8988T (cell line): ENCODE measurements around the gene FABP1.

ENCODE experiments used
- DNase-seq: peaks from one replicate; pipeline ENCODE4 v3.0.0; 2011

FABP1 gene

DNA sequence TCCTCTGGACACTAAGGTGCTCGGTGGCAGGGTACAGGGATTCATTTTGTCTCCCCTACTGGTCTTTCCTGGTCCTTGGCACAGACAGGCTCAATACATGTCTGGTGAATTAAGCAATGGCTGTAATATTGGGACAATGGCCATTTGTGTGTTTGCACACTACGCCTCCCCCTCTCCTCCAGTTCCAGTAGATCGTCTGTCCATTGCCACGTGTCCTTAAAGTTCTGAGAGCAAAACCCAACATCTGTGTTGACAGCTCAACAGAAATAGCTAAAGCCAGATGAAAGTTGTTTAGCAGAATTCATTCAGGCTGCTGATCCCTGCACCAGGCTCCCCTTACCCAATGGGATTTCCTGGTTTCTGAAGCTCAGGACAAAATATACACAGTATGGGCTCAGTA is 9.0 kb upstream of the FABP1 start:
- DNase-seq: no peak

DNA sequence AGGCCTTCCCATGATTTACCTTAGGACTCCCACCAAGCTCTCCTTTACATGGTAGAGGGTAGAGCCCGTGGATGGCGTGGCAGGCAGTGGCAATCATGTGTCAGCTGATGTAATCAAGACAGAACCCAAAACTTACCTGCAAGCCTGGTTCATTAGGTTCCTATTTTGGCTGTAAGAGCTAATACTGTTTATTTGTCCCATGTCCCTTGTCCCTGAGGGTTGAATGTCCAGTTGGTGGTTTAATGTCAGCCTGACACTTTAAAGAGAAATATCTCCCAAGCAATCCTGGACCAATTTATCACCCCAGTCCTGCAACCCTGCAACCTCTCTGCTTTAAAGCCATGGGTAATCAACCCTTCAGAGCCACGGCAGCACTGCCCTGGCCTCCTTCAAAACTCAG is 6.0 kb upstream of the FABP1 start:
- DNase-seq: no peak

DNA sequence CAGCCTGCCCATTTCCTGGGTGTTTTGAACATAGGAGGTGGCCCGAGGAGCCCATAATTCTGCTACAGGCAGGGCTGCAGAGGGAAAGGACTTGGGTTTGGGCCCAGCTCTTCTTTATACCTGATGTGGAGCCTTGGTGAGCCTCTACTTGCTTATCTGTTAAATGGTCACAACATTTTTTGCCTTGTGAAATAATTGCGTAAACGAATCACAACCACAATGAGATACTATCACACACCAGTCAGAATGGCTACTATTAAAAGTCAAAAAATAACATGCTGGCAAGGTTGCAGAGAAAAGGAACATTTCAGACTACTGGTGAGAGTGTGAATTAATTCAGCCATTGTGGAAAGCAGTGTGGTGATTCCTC is 4.1 kb upstream of the FABP1 start:
- DNase-seq: no peak

DNA sequence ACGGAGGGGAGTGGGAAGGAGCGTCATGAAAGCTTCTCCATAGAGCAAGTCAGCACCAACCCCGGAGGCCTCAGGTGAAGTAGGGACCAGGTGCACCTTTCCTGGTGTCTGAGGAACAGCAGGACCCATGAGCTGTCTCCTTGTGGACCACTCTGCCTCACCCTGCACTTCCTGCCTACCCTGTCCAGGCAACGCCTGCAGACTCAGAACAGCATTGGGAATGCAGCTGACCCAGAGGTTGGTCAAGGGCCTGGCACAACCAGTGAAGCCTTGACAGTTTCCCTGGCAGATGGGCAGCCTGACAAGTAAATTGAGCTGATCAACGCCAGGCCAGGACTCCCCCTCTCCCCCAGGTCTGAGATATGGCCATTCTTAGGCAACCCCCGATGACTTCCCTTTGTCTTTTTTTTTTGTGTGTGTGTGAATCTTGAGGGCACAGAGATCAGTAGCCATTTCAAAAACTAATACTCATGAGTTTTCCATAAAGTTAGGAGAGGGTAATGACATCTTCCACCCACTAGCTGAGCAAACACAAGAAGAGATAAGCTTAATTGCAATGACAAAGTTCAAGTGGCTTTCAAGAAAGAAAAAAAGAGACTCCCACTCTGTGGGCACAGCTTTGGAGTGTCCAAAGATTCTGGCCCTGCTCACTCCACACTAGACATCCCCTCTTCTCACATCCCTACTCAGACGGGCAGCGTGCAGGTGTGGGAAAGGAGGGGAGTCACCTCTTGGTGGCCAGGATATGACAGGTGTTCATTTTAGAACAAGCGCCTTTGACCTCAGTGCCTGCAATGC is 3.5 kb upstream of the FABP1 start:
- no peak for DNase-seq

DNA sequence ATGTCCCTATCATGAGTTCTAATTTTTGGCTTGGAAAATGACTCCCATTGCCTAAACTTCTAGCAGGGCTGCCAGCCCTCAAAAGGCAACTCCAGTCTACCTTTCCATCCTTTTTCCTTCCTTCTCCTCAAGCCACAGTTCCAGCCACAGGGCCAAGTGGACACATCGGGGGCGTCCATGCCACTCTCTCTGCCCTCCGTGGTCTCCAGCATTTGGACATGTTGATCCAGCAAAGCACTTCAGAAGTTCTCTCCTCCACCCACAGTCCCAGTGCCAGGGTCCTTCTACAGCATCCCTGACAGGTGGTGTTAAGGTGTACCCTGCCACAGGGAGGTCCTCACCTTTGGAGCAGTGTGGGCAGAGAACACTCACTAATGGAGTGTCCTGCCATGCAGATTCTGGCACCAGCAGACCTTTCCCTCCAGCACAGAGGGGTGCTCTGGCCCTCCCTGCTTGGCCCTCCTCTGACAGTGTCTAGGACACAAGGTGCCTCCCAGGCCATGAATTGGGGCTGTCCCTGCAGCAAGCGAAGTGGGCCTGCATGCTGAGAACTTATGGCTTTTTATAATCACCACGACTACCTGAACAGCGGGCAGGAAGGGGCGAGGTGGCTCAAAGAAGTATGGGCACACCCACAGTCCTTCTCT is 1.6 kb upstream of the FABP1 start:
- no peak for DNase-seq

DNA sequence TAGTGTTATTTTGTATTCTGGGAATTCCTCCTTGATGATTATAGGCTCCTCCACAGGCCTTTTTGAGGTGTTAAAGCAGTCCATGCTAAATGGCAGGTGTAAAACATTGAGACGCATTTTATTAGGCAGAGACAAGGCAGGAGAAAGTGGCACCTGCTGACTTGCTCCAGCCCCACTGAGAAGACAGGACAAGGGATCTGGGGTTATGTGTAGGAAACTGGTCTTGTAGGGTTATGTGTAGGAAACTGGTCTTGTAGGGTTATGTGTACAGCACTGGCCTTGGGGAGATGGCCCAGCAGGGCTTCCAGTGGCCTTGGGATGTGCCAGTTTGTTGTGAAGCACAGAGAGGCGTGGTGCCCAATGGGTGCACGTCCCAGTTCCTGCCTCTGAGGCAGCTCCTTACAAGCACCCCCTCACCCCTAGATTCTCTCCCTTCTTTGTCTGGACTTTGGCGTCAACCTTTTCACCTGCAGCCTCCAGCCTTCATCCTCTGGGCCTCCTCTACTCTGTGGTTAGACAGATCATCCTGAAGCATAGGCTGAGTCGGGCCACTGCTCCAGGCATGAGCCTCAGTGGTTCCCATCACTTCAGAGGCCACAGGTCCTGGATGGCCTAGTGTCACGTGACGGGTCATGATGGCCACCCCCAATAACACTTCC is 921 bp upstream of the FABP1 start:
- DNase-seq: no peak

DNA sequence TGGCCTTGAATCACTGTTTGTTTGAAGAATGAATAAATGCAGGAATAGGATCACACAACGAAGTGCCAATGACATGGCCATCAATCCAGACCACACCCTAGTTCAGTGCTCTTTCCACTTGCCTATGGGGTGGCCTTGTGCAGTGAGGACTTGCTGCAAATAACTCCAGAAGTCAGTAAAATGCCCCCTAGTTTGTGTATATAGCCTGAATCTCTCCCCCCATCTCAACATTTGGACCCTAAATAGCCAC is 299 bp downstream of the FABP1 start:
- DNase-seq: no peak

DNA sequence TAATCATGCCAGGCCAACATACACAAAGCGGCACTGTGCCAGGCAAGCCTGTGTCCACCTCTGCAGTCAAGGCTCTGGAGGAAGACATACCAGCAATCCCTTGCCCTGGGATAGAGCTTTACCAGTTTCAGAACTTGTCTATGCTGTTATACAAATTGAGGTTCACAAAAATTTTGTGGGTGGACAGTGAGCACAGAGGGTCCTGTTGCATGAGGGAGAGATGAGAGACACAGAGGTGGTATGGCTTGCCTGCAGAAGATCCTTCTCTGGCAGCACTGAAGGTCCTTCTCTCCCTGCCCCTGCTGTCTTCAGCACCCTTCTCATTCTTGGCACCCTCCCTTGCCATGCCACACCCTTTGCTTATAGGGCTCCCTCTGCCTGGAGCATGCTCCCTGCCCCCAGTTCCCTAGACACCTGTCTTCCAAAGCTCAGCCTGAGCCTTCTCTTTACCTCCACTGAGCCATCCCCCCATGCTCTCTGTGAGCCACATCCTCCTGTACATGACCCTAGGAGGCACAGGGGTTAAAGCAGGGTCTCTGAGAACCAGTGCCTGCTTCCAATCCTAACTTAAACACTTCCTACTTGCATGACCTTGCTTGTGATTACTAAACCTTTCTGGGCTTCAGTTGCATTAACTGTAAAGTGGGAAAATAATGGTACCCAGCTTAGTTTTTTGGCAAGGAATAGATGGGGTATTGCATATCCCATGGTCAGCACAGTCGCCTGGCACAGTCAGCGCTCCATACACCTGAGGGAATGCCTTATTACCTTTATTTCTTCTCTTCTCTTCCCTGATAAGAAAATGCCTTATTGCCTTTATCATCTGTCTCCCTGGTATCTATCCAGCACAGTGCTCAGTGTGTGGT is 857 bp downstream of the FABP1 start:
- no peak for DNase-seq

DNA sequence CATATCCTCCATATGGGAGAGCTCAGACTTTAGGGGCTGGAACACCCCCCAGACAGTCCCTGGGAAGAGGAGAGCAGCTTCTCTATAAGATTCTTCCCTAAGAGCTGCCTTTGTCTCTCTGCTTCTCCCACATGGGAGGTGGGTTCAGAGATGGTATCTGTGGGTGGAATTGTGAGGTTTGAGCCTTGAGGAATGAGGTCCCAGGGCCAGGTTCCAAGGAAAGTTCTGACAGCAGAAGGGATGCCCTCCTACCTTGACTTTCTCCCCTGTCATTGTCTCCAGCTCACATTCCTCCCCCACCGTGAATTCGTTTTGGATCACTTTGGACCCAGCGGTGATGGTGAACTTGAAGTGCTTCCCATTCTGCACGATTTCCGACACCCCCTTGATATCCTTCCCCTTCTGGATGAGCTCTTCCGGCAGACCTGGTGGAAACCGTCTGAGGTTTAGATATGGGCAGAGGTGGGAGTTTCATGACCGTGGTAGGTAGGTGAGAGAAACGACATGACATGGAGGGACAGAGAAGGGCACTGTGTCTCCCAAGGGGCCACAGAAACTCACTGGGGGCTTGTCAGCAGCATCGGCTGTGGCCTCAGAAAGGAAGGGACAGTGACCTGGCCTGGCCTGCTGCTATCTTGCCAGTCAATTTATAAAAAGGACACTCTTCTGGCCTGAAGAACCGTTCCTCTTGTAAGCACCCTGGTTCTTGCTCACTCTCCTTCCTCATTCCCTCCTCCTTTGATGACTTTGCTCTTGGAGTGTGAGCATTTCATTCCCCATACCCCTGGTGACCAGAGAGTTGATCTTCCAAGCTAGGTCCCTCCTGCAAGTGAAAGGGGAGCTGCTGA is 1.7 kb downstream of the FABP1 start:
- DNase-seq: no peak

DNA sequence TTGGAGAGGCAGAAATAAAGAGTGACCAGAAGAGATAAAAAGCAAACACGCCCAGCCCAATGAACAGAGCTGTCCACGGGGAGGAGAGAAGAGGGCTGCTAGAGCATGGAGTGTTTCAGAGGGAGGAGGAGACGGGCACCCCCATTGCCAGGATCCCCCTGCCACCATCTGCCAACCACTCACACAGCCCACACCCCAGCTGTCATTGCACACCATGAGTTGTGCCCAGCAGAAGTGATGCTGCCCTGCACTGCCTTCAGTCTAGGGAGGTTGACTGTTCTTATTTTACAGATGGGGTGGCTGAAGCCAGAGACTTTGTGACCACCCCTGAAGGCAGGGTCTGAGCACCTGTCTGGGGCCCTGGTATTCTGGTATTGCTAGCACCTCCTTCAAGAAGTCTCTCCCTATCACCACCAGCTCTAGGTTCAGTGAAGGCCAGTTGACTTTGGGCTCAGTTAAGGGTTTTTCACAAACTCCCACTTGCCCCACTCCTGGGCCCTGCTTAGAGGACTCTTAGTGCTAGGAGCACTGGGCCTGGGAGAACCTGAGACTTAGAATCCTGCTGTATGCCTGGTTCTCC is 2.4 kb downstream of the FABP1 start:
- DNase-seq: no peak

DNA sequence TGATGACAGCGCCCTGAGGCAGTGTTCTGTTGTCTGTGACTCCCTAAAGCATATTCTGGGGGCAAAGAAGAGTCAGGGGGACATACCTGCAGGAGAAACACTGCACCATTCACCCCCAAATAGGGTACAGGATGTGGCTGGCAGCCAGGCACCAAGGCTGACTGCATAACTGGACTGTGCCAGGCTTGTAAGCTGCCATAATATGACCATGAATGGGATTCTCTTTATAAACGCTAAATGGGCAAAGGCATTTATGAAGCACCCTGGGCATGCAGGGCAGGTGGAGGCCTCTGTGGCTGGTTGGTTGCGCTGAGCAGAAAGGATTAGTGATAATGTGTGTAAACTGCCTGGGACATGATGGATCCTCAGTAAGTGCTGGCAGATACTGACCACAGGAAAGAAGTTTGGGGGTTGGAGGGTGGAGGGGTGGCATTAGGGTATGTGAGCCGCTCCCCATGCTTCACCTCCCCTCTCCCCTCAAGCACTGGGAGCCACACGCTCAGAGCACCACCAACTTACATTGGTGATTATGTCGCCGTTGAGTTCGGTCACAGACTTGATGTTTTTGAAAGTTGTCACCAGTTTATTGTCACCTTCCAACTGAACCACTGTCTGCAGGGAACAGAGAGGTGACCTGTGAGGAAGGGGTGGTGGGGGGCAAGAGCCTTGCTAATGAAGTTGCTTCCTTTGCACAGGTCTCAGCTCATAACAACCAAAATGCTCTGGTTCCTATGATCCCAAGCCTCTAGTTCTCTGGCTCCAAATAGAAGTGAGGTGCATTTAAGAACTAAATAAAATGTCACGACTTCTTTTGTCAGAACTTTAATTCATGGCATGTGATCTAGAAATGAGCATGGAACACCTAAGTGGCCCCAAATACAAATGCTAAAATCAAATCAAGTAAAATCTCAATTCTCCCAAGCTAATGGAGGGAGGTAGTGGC is 3.6 kb downstream of the FABP1 start:
- no peak for DNase-seq

DNA sequence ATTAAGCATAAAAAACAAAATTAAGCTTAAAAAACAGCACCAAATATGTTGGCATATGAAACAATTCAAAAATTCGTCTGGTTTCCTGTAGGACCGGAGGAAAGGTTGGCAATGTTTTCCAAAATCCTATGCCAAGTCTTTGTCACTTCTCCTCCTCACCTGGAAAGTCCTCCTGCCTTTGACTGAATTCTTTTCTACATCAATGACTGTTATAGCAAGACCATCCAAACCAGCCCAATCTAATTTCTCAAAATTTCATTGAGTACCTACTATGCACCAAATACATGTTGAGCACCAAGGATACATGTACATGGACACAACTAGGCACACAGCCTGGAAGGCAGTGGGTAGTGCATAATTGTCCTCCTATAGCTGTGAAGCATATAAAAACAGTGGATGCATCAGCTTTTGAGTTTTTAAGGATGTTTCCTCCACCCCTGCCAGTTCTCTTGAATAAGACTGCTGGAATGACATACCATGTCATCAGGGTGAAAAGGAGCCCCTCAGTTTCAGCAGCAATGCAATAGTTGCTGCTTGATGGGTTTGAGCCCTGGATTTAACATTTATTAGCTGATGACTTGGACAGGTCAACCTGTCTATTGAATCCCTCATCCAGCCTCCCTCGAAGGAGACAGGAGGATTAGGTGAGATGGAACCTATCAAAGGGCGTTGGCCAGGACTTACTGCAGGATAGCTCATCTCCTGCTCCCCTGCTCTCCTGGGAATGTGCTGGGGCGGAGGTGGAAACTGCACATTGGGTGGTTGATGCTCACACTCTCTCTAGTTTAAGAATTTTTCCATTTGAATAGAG is 4.5 kb downstream of the FABP1 start:
- DNase-seq: no peak

DNA sequence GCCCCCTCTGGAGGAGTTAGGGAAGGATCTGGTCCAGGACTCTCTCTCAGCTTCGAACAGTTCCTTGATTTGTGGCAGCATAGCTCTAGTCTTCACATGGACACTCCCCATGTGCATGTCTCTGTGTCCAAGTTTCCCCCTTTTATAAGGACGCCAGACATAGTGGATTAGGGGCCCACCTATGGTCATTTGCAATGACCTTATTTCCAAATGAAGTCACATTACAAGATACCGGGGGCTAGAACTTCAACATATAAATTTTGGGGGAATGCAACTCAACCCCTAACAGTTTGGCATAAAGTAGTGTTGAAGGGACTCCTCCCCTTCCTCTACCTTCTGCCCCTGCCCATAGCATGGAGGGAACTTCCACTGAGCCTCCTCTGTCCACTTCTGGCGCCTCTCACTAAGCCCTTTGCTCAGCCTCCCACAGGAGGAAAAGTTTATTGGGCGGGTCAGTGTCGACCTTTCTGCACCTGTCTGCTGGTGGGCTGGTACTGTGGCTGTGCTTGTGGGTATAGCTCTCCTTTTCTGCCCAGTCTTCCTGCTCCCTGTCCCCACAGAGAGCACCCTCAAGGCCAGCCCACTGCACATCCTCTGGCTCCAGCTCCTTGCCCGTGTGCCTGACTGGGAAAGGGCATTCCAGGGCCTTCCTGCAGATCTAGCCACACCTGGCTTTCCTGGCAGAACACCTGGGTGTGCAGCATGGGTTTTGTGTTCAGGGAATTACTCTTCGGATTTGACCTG is 5.5 kb downstream of the FABP1 start:
- DNase-seq: no peak

DNA sequence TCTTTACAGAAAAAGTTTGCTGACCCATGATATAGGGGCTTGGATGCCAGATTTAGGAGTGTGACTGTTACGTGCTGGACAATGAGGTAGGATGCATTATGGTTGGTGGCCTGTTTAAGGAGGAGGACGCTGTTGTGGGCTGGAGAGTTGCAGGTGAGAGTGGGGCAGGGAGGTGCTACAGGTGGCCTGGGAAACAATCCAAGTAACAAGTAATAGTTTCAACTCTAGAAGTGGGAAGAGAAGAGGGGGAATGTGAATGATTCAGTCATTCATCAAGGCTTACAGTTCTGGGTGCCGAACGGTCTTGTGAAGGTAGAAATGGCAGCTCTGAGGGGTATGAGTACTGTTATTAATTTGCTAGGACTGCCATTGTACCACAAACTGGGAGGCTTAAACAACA is 6.2 kb downstream of the FABP1 start:
- no peak for DNase-seq

DNA sequence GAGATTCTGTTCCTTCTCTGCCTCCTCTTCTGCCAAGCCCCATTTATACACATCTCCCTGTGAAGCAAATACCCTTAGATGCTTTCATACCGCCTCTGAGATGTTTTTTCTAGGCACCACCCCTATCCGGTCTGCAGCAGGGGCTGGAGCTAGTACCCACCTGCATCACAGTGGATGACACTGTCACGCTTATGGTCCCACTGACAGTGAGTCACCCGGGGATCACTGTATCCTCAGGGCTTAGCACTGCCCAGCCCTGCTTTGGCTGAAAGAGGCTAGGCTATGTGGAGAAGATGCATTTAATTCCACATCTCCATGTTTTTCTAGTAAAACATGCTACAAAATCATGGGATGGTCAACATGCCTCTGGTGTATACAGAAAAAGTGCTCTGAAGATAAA is 9.9 kb downstream of the FABP1 start:
- no peak for DNase-seq

DNA sequence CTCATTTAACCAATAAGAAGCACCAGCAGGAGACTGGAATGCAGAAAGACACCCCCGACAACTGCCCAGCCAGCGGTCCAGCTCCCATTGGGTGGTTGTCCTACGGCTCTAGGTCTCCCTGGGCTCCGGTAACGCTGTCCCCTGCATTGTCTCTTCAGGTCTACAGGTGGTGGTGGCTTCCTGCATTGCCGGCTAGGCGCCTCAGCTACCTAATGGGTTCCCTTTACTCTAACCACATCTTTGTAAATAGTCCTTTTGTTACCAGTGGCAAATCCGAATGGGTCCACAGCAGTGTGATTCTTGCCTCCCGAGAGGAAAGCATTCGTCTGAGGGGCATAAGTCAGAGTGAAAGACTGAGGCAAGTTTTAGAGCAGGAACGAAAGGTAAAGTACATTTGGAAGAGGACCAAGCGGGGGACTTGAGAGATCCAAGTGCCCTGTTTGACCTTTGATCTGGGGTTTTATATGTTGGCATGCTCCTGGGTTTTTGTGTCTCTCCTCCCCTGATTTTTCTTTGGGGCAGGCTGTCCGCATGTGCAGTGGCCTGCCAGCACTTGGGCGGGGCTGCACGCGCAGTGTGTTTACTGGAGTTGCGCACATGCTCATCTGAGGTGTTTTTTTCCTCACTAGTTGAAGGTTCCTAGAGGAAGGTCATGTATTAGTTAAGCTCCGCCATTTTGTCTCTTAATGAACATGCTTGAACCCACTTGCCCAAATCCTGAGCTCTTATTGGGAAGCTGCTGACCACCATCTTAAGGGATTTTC is 11.0 kb downstream of the FABP1 start:
- DNase-seq: no peak

DNA sequence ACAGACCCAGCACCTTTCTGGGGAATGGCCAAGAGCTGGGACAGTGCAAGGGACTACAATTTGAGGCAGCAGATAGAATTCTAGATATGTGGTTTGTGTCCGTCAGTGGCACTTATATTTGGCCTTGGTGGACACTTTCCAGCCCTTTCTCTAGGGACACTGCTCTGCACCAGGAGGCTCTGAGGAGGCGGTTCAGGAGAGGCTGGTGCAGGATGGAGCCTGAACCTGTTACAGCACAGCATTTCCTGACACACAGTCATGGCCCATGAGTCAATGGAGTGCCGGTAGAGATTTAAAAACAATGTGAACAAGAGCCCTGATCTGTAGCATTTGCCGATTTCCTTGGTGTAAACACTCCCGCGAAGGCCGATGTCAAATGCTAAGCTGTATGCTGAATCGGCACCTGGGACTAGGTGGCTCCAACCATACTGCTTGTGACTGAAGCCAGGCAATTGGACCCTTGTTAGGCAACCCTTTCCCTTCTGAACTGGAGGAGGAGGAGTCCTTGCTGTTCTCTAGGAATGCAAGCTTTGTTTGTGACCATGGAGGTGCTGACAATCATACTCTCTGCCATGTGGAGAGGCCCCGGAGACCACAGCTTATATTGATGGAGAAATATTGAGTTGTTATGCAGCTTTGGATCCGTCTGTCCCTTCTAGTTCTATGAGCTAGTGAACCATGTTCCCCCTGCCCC is 11.9 kb downstream of the FABP1 start:
- no peak for DNase-seq

DNA sequence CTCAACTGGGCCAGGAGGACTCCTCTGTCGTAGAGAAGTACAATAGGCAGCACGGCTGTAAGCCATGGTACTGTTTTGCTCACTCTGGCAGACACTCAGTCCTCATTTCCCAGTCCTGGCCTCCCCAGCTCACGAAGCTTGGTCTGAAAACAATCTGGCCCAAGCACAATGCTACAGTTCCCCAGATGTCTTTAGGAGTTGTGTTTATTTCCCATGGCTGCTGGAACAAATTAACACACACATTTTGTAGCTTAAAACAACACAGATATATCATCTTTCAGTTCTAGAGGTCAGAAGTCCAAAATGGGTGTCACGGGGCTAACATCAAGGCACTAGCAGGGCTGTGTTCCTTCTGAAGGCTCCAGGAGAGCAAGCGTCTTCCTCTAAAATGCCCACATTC is 13.0 kb downstream of the FABP1 start:
- no peak for DNase-seq
